ENCODE results near the gene BTBD17.

GRCh38 chr17:74344658-74345057 is 17.0 kb downstream of the BTBD17 start:
- no peak for TF ChIP-seq CTCF (IDR thresholded peaks at IDR 0.05)
- no peak for TF ChIP-seq POLR2A (IDR thresholded peaks at IDR 0.05)

All from body of pancreas (tissue), 4 donors.